Measurements from ENCODE around the gene KCND2.

Gene KCND2

GRCh38 chr7:120412139-120413050, 139.4 kb downstream of the KCND2 start:
- DNase-seq (ENCODE audit: low read depth): no peak

GRCh38 chr7:120413164-120413563, 140.2 kb downstream of the KCND2 start:
- DNase-seq (ENCODE audit: low read depth): no peak

DNA sequence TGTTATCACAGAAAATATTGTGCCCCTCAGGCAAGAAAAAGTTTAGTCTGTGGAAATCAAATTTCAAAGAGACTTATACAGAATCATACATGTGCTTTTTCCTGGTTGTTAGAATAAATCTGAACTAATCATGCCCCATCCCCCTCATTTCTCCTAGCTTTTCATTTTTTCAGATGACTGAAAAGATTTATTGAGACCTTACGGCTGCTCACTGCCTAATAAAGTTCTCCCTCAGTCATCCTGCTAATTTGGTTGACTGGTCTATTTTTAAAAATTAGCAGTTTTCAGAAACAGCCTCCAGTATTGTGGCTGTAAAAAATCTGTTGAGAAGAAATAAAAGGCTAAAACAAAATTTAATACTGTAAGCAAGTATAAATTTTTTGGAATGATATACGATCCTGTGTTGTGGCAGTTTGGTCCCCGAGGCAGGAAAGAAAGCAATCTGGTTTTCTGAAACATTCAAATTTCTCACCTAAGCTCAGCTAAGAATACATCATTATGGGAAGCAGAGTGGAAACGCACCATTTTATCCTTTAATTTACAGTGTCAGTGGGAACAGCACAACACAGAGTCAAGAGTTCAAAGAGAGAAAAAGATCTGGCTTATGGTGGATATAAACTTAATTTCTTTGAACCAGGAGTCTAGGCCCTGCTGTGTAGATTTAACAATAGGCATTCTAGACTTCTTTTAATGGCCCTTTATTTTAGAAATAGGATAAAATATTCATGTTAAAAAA, 144.4 kb downstream of the KCND2 start:
- no peak for DNase-seq (ENCODE audit: low read depth)

DNA sequence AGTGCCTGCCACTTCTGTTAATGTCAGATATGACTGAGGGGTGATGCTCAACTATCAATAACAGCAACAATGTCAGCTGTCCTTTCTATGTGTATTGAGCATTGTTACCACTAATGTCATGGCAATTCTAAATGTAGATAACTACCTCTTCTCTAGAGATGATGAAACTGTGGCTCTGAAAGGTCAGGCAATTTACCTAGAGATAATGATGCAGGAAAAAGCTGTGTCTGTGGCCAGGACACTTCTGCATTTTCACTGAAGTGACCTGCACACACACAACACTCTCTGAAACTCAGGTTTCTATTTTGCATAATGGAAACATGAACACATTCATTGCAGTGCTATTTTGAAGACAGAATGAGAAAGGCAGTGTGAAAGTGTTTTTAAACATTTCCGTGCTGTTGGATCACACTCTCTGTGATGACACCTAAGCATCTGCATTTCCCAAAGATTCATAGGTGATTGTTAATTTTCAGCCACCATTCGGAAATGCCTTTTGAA, 148.2 kb downstream of the KCND2 start:
- no peak for DNase-seq (ENCODE audit: low read depth)

- DNase-seq (ENCODE audit: low read depth): no peak
Observed at GRCh38 chr7:120431016-120431415, 158.0 kb downstream of the KCND2 start.

- no peak for DNase-seq (ENCODE audit: low read depth)
Observed at GRCh38 chr7:120436487-120437060, 163.6 kb downstream of the KCND2 start.

- no peak for DNase-seq (ENCODE audit: low read depth)
Observed at GRCh38 chr7:120441850-120442249, 168.9 kb downstream of the KCND2 start.

GRCh38 chr7:120442838-120443237, 169.9 kb downstream of the KCND2 start:
- no peak for DNase-seq (ENCODE audit: low read depth)

DNA sequence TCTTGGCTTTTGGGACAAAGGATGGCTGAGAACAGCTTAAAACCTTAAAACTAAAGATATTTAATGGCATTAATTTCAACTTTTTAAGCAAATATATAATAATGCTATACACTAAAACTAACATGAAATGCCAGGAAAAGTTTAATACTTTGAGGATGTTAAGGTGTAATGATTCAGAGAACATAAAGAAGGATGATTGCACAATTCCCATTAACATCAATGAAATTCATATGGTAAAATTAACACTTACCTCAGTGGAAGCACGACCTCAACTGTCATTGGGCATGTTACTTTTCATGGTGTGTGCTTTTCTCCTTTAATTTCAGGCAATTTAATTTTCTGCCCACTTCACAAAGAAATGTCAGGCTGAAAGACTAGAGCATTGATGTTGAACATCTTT, 171.7 kb downstream of the KCND2 start:
- no peak for DNase-seq (ENCODE audit: low read depth)

GRCh38 chr7:120445276-120445675, 172.3 kb downstream of the KCND2 start:
- DNase-seq (ENCODE audit: low read depth): no peak

GRCh38 chr7:120452665-120453064, 179.7 kb downstream of the KCND2 start:
- no peak for DNase-seq (ENCODE audit: low read depth)

GRCh38 chr7:120456699-120457098, 183.7 kb downstream of the KCND2 start:
- no peak for DNase-seq (ENCODE audit: low read depth)

GRCh38 chr7:120460949-120461348, 188.0 kb downstream of the KCND2 start:
- DNase-seq (ENCODE audit: low read depth): no peak

GRCh38 chr7:120462991-120463390, 190.0 kb downstream of the KCND2 start:
- no peak for DNase-seq (ENCODE audit: low read depth)

DNA sequence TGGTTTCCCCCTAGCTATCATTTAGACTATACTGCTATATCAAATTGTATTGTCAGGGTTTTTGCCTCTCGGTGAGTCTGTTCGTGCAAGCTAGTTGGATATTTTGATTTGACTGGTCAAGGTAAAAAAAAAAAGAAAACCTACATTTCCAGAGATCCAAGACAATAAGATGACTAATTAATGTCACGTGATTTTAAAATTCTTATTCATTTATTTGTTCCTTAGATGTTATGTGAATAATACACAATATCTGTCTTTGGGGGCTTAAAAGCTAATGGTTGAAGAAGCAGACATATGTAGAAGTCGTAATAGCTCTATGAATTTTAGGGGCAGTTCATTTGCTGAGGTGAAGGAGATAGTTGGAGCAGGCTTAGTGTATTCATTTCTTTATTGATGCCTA, 191.1 kb downstream of the KCND2 start:
- DNase-seq (ENCODE audit: low read depth): no peak

DNA sequence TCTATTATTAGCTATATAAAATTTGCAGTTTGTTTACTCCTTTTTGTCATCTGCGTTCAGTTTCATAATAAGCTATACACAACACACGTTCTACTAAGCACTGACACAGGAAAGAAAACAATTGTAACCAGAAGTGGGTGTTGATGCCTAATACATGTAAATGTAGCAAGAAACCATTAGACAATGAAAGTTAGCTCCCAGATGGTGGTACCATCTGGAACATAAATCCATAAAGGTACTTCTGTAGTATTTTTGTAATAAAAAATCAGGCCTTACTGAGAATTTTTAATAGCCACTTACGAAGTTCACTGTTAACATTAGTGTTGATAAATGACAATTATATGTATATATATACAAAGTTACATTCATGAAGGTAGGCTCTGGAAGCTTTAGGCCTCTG, 194.7 kb downstream of the KCND2 start:
- no peak for DNase-seq (ENCODE audit: low read depth)

DNA sequence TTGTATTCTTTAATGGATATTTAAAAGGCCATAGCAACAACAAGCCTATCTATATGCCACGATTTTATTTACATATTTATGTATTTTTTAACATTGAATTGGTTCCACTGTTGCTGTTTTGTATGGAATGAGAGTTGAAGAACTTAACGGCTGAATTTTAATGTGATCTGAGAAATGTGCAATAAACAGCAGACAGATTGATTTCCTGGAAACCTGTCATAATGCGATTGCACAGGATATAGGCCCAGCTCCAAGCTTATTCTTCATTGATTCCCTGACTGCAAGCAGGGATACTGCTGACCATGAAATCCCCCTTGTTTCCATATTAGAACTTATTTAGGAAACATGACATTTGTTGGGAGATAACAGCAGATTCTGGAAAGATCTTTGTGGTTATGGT, 195.6 kb downstream of the KCND2 start:
- no peak for DNase-seq (ENCODE audit: low read depth)

DNA sequence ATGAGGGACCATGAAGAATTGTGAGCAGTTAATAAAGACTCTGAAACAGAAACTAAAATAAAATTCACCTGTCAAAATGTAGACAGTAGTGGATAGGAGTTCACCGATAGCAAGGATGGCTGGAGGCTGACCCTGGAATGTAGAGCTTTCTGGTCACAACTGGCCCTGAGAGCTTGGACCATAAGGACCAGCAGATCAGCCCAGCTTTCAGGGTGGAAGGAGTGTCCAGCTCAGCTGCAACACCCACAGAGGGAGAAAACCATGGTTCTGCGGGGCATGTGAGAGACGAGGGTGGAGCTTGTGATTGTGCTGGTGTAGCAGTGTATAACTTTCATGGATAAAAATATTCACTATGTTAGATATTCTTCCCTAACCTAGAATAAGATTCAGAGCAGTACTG, 199.9 kb downstream of the KCND2 start:
- DNase-seq (ENCODE audit: low read depth): no peak

DNA sequence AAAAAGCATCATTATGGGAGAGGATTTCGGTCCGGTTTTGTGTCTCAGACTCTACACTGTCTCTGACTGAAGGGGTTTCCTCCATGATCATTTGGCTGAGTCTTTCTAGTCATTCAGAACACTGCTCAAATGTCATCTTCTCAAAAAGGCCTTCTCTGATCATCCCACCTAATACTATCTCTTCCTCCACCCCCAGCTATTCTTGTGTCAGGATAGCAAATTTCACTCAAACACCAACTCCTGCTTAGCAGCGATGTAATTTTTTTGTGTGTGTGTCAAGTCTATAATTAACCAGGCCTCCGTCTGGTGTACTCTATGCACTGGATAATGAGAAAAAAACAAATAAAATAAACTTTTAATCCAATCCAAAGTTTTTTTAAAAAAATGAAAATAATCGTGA, 200.4 kb downstream of the KCND2 start:
- DNase-seq (ENCODE audit: low read depth): no peak

DNA sequence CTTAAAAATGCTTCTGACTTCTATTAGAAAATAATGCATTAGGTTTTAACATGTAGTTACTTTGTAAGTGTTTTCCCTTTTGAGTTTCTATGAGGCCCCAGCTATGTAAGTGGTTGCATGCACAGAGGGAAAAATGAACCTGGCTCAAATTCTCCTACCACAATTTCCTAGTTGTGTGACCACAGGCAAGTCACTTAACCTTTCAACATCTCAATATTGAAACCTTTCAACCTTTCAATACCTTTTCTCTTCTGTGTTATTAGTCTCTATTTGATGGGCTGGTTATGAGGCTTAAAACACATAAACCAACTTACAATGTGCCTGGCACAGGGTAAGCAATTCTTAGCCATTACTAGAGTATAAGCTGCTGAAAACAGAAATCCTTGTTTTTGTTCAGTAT, 203.0 kb downstream of the KCND2 start:
- DNase-seq (ENCODE audit: low read depth): no peak

- DNase-seq (ENCODE audit: low read depth): no peak
Observed at GRCh38 chr7:120480472-120480871, 207.5 kb downstream of the KCND2 start.

- DNase-seq (ENCODE audit: low read depth): no peak
Observed at GRCh38 chr7:120480930-120481329, 208.0 kb downstream of the KCND2 start.

GRCh38 chr7:120486164-120486563, 213.2 kb downstream of the KCND2 start:
- DNase-seq (ENCODE audit: low read depth): no peak

Data from T follicular helper cell (primary cell).